GM18505 (cell line): ENCODE measurements around the gene CYP4A11.
"Not testable (repeated sequence)": the region's sequence is repeated elsewhere in the genome, so short reads cannot be mapped to it uniquely, and the experiment has no call there.

Source experiments
- ATAC-seq: cut with Tn5 transposase; IDR thresholded peaks from one replicate; pipeline ENCODE4 v1.9.1; 2021; ENCODE audit not compliant: unreplicated experiment
- POLR2A ChIP-seq: IDR thresholded peaks from 4 replicates; pipeline ENCODE4 v1.6.1; 2011; ENCODE audit warnings: borderline replicate concordance; ENCODE audit not compliant: insufficient read depth, insufficient read length; ENCODE audit errors: extremely low read depth

The CYP4A11 gene

DNA sequence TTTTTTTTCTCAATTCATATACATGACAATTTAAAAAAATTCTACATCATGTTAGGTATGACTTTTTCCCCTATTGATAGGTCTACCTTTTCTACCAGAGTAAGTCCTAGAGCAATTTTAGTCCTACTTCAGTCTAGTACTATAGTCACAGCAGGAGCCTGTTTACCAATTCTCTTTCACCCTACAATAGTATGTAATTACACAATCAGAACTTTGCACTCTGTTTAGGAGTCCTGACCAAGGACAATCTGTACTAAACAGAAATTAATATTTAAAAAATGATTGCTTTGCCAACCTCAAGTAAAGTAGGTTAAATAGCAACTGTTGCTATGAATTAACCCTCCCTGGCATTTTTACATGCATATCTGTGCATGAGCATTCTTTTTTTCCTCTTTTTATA lies 810 bp upstream of the CYP4A11 start:
- ATAC-seq: no peak
- TF ChIP-seq POLR2A: no peak

DNA sequence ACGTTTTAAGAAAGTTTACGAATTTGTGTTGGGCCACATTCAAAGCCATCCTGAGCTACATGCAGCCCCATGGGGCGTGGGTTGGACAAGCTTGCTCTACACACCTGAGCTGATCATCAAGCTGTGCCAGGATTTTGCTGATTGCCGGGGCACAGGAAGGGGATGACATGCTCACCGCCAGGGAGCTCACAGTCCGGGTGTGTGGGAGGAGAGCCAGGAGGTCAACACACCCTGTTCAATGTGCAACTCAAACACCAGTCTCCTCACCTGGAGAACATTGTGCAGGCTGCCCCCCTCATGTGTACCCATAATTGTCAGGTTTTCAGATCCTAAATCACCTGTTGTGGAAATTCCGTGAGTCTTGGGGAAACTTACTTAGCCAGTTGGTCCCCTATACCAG lies 969 bp downstream of the CYP4A11 start:
- no peak for TF ChIP-seq POLR2A
- no peak for ATAC-seq

GRCh38 chr1:46937270-46937669 lies 4.0 kb downstream of the CYP4A11 start:
- no peak for ATAC-seq
- no peak for TF ChIP-seq POLR2A

DNA sequence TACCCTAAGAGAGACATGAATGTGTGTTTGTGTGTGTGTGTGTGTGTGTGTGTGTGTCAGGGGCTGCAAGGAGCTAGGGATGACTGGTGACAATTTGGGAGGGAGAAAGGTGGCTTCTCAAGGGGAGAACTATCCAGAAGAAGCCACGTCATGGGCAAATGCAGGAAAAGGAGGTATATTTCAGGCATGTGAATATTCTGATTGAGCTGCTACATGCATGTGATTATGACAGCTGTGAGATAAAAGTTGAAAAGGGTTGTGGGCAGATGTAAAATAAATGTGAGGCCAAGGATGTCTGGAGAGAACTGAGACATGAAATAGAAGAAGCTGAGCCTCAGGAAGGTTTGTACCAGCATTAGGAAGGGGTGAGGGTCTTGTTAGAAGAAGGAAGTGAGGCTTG lies 4.5 kb downstream of the CYP4A11 start:
- ATAC-seq: no peak
- TF ChIP-seq POLR2A: no peak

- ATAC-seq: not testable (repeated sequence)
Measured at GRCh38 chr1:46934852-46935251, 6.4 kb downstream of the CYP4A11 start.

GRCh38 chr1:46932020-46932419 lies 9.3 kb downstream of the CYP4A11 start:
- not testable (repeated sequence) for ATAC-seq

- TF ChIP-seq POLR2A: no peak
- no peak for ATAC-seq
Measured at GRCh38 chr1:46931151-46931550, 10.1 kb downstream of the CYP4A11 start.

- TF ChIP-seq POLR2A: no peak
Measured at GRCh38 chr1:46927249-46927835, 13.9 kb downstream of the CYP4A11 start.

GRCh38 chr1:46910790-46911189 lies 30.5 kb downstream of the CYP4A11 start:
- no peak for TF ChIP-seq POLR2A

More at GRCh38 chr1:46927249-46927835, 13.9 kb downstream of the CYP4A11 start:
- no peak for ATAC-seq

DNA sequence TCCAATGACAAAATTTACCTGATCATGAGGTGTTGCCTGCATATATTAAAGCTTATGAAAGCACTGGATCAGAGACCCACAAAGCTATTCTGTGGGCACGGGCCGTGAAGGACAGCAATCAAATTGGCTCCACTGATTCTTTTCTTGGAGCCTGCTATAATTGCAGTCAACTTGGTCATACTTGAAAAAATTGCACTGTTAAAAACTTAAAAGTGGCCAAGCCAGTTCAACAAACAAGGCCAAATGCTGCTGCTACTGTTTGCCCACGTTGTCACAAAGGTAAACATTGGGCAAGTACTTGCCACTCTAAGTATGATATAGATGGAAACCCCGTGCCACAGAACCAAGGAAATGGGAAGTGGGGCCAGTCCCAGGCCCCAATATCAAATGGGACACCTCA lies 37.8 kb downstream of the CYP4A11 start:
- no peak for TF ChIP-seq POLR2A
- no peak for ATAC-seq

More at GRCh38 chr1:46910790-46911189, 30.5 kb downstream of the CYP4A11 start:
- ATAC-seq: no peak

- ATAC-seq: no peak
- TF ChIP-seq POLR2A: no peak
Measured at GRCh38 chr1:46900401-46900800, 40.9 kb downstream of the CYP4A11 start.

DNA sequence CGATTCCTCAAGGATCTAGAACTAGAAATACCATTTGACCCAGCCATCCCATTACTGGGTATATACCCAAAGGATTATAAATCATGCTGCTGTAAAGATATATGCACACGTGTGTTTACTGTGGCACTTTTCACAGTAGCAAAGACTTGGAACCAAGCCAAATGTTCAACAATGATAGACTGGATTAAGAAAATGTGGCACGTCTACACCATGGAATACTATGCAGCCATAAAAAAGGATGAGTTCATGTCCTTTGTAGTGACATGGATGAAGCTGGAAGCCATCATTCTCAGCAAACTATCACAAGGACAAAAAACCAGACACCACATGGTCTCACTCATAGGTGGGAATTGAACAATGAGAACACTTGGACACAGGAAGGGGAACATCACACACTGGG lies 59.6 kb downstream of the CYP4A11 start:
- not testable (repeated sequence) for ATAC-seq
